Right renal cortex interstitium (tissue), 3 donors: ENCODE results near the gene ZCCHC10. TPM values are rescaled to one million over a fixed set of nuclear protein-coding genes. Genes with fewer than 3 reads are reported as not detected.

Experiments used
- polyA plus RNA-seq, 3 donors: library from polyadenylated mRNA; unstranded; fragments of 120-200 nt; gene quantifications; one replicate each; pipeline ENCODE4 v1.2.1, GENCODE V29; 2013; ENCODE audit not compliant: insufficient read length in 3 of 3

Gene ZCCHC10
- polyA plus RNA-seq, 3 donors = 38.1 to 39.7 (median 38.1) TPM

Other genes with a start within 250 kb of the ZCCHC10 start
- gene SEPTIN8, start 249.3 kb downstream of the ZCCHC10 start, polyA plus RNA-seq = 10 to 100 TPM; 71.8 to 78.7 (median 78.5) TPM
- 1 to 10 TPM; 4.2 to 4.5 (median 4.3) TPM for gene SOWAHA, start 213.2 kb downstream of the ZCCHC10 start, polyA plus RNA-seq
- 10 to 100 TPM; 10.8 to 19.7 (median 11.6) TPM for gene SHROOM1, start 195.9 kb downstream of the ZCCHC10 start, polyA plus RNA-seq
- 1 to 10 TPM; 1.5 to 2.0 (median 1.7) TPM for gene GDF9, start 160.1 kb downstream of the ZCCHC10 start, polyA plus RNA-seq
- 100 to 1,000 TPM; 171 to 198 (median 186) TPM for gene UQCRQ, start 159.9 kb downstream of the ZCCHC10 start, polyA plus RNA-seq
- 1 to 10 TPM; 3.5 to 7.6 (median 3.7) TPM for gene LEAP2, start 152.9 kb downstream of the ZCCHC10 start, polyA plus RNA-seq
- 10 to 100 TPM; 56.9 to 63.9 (median 61.0) TPM for gene AFF4, start 62.9 kb downstream of the ZCCHC10 start, polyA plus RNA-seq
- 100 to 1,000 TPM; 152 to 160 (median 160) TPM for gene HSPA4, start 25.5 kb upstream of the ZCCHC10 start, polyA plus RNA-seq